ENCODE results near the gene THSD4. TPM values are rescaled to one million over a fixed set of nuclear protein-coding genes. Genes with fewer than 3 reads are reported as not detected.
"Not testable (repeated sequence)": the region's sequence is repeated elsewhere in the genome, so short reads cannot be mapped to it uniquely, and the experiment has no call there.

THSD4 gene
- total and polyA plus RNA-seq, 4 donors: 6.0 to 42.4 (median 18.5) TPM

DNA sequence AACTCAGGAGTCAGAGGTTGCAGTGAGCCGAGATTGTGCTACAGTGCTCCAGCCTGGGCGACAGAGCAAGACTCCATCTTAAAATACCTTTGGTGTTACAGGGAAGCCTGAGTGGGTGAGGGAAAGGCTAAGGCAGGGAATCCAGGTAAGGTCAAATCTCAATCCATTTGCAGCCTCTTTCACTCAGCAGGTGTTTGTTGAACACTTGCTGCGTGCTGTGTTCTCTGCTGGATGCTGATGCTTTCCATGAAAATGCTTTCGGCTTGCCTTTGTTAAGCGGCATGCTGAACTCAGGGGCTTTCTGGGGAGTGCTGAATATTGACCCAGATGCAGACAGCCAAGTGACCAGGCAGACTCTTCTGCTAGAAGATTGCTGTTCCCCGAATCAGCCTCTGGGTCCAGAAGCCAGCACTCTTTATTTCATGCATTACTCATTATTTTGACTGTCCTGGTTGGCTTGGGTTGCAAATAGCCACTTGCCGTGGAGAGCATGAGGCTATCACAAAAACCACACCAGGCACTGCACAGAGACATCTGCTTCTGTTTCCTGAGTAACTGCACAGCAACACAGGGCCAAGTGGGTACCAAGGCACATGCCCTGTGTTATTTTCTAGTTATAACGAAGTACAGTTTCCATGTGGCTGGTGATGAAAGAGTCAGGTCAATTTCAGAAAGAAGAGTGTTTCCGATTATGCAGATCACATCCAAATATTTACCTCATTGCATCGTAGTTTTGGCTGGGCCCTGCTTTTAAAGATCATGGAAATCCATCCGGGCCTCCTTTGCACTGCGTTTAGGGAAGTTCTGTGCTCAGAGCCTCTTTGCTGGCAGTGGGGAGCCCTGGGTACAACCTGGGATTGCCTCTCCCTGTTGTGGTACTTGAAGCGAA lies 88.6 kb downstream of the THSD4 start:
- H3K27ac ChIP-seq (ENCODE audit: low read depth in 1 of 2, low read length in 1 of 2): no peak overlapping the region
- TF ChIP-seq, protein P1, sequence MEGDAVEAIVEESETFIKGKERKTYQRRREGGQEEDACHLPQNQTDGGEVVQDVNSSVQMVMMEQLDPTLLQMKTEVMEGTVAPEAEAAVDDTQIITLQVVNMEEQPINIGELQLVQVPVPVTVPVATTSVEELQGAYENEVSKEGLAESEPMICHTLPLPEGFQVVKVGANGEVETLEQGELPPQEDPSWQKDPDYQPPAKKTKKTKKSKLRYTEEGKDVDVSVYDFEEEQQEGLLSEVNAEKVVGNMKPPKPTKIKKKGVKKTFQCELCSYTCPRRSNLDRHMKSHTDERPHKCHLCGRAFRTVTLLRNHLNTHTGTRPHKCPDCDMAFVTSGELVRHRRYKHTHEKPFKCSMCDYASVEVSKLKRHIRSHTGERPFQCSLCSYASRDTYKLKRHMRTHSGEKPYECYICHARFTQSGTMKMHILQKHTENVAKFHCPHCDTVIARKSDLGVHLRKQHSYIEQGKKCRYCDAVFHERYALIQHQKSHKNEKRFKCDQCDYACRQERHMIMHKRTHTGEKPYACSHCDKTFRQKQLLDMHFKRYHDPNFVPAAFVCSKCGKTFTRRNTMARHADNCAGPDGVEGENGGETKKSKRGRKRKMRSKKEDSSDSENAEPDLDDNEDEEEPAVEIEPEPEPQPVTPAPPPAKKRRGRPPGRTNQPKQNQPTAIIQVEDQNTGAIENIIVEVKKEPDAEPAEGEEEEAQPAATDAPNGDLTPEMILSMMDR (IDR thresholded peaks at IDR 0.05; ENCODE audit: control extremely low read depth, extremely low read depth): no peak
- H3K27me3 ChIP-seq (ENCODE audit: control insufficient read depth in 3 of 3, insufficient read depth in 3 of 3, low read length in 2 of 3): no peaks in the 10 kb centered on the region
- DNase-seq (no peak), ATAC-seq (ENCODE audit: insufficient read depth, low FRiP score) (no peak)
- WGBS, 2 donors: 63 to 64% methylated on average over 13 of the region's 13 CpGs
- H3K4me1 ChIP-seq (ENCODE audit: control insufficient read depth in 5 of 5, insufficient read depth in 5 of 5, low read length in 5 of 5): peaks cover 6 to 43% (median 17%) of the 10 kb centered on the region in 5 donors
- peaks cover 0 to 3% (median 0%) of the 10 kb centered on the region in 4 donors for H3K9me3 ChIP-seq (ENCODE audit: control insufficient read depth in 4 of 4, insufficient read depth in 3 of 4, low read length in 3 of 4)
- no peaks in the 10 kb centered on the region for H3K36me3 ChIP-seq (ENCODE audit: control insufficient read depth in 4 of 4, insufficient read depth in 4 of 4, low read length in 4 of 4)
- no peak overlapping the region for H3K4me3 ChIP-seq
- no peak overlapping the region for H3K9ac ChIP-seq (ENCODE audit: insufficient read depth in 1 of 2, low read length in 2 of 2)

DNA sequence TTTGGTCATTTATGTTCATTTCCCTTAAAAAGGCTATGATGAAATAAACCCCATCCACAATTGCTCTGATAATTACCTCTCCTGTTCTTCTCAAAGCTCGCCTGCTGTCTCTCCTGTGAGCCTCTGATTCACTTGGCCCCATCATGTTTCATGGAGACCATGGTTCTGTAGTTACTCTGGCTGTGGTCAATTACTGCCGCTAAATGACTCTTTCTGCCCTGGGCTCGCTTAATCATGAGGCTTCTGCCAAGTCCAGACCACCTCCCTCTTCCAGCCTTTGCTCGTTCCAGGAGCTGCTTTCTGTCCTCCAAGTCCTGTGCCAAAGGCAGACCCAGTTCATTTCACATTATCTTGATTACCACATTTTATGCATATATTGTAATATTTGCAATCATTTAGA lies 91.9 kb downstream of the THSD4 start:
- Histone ChIP-seq H3K9me3 (ENCODE audit: control insufficient read depth in 4 of 4, insufficient read depth in 3 of 4, low read length in 3 of 4) (no peaks in the 10 kb centered on the region), H3K4me1 (ENCODE audit: control insufficient read depth in 5 of 5, insufficient read depth in 5 of 5, low read length in 5 of 5) (peaks cover 2 to 17% (median 7%) of the 10 kb centered on the region in 5 donors), H3K27ac (ENCODE audit: low read depth in 1 of 2, low read length in 1 of 2) (no peak overlapping the region), H3K36me3 (ENCODE audit: control insufficient read depth in 4 of 4, insufficient read depth in 4 of 4, low read length in 4 of 4) (no peaks in the 10 kb centered on the region), H3K4me3 (no peak overlapping the region), H3K27me3 (ENCODE audit: control insufficient read depth in 3 of 3, insufficient read depth in 3 of 3, low read length in 2 of 3) (no peaks in the 10 kb centered on the region), H3K9ac (ENCODE audit: insufficient read depth in 1 of 2, low read length in 2 of 2) (no peak overlapping the region)
- ATAC-seq (ENCODE audit: insufficient read depth, low FRiP score): no peak
- WGBS, 2 donors: 92 to 93% methylated on average over 4 of the region's 4 CpGs
- TF ChIP-seq, protein P1 (IDR thresholded peaks at IDR 0.05; ENCODE audit: control extremely low read depth, extremely low read depth): no peak
- no peak for DNase-seq

DNA sequence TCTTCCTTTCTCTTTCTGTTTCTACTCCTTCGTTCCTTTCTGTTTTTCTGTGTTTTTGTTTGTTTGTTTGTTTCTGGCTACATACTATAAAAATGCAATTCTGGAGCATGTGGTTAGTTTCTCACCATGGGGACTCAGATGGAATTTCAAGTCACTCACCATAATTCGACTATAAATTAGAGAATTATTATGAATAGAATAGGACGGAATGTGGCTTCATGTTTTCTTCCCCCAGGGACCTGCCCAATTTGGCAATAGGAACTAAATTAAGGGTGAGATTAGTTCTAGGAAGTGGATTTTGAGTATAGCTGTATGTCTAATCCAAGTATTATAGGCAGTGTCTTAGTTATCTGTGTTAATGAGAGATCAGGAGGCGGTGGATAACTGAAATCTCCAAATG lies 96.9 kb downstream of the THSD4 start:
- TF ChIP-seq, protein P1 (IDR thresholded peaks at IDR 0.05; ENCODE audit: control extremely low read depth, extremely low read depth): no peak

DNA sequence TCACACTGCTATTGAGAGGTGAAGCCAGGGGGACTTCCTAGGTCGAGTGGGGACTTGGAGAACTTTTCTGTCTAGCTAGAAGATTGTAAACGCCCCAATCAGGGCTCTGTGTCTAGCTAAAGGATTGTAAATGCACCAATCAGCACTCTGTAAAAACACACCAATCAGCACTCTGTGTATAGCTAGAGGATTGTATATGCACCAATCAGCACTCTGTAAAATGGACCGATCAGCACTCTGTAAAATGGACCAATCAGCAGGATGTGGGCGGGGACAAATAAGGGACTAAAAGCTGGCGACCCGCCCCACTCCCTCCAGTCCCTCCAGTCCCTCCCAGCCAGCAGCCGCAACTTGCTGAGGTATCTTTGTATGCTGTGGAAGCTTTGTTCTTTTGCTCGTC lies 98.7 kb downstream of the THSD4 start:
- not testable (repeated sequence) for H3K9me3 ChIP-seq (ENCODE audit: control insufficient read depth in 4 of 4, insufficient read depth in 3 of 4, low read length in 3 of 4); ATAC-seq (ENCODE audit: insufficient read depth, low FRiP score); H3K27me3 ChIP-seq (ENCODE audit: control insufficient read depth in 3 of 3, insufficient read depth in 3 of 3, low read length in 2 of 3); H3K9ac ChIP-seq (ENCODE audit: insufficient read depth in 1 of 2, low read length in 2 of 2); H3K4me3 ChIP-seq; H3K36me3 ChIP-seq (ENCODE audit: control insufficient read depth in 4 of 4, insufficient read depth in 4 of 4, low read length in 4 of 4); DNase-seq; H3K27ac ChIP-seq (ENCODE audit: low read depth in 1 of 2, low read length in 1 of 2)
- WGBS, 2 donors: 89 to 93% methylated on average over 8 of the region's 8 CpGs
- H3K4me1 ChIP-seq (ENCODE audit: control insufficient read depth in 5 of 5, insufficient read depth in 5 of 5, low read length in 5 of 5): peaks cover 0 to 12% (median 6%) of the 10 kb centered on the region in 5 donors

More for the DNA sequence above, 96.9 kb downstream of the THSD4 start:
- no peaks in the 10 kb centered on the region for H3K36me3 ChIP-seq (ENCODE audit: control insufficient read depth in 4 of 4, insufficient read depth in 4 of 4, low read length in 4 of 4)
- no peak overlapping the region for H3K9ac ChIP-seq (ENCODE audit: insufficient read depth in 1 of 2, low read length in 2 of 2)
- no peak overlapping the region for H3K4me3 ChIP-seq
- H3K9me3 ChIP-seq (ENCODE audit: control insufficient read depth in 4 of 4, insufficient read depth in 3 of 4, low read length in 3 of 4): no peaks in the 10 kb centered on the region
- 88 to 90% methylated on average over 4 of the region's 4 CpGs for WGBS, 2 donors
- no peak for DNase-seq
- ATAC-seq (ENCODE audit: insufficient read depth, low FRiP score): no peak
- H3K4me1 ChIP-seq (ENCODE audit: control insufficient read depth in 5 of 5, insufficient read depth in 5 of 5, low read length in 5 of 5): peaks cover 0 to 6% (median 0%) of the 10 kb centered on the region in 5 donors
- no peaks in the 10 kb centered on the region for H3K27me3 ChIP-seq (ENCODE audit: control insufficient read depth in 3 of 3, insufficient read depth in 3 of 3, low read length in 2 of 3)
- no peak overlapping the region for H3K27ac ChIP-seq (ENCODE audit: low read depth in 1 of 2, low read length in 1 of 2)

Measured in lung (tissue), 12 donors.